HG03103 (cell line): ENCODE data around the gene PHF21A.

ENCODE experiments used
- ATAC-seq: cut with Tn5 transposase; IDR thresholded peaks from one replicate; pipeline ENCODE4 v1.9.1; 2021; ENCODE audit warnings: low read depth; ENCODE audit not compliant: unreplicated experiment

Gene PHF21A

GRCh38 chr11:46099963-46100316 lies 21.3 kb downstream of the PHF21A start:
- ATAC-seq: no peak

GRCh38 chr11:46090375-46090774 lies 30.9 kb downstream of the PHF21A start:
- no peak for ATAC-seq

- ATAC-seq: no peak
These were observed 41.6 kb downstream of the PHF21A start for GRCh38 chr11:46079662-46080061.

- ATAC-seq: no peak
These were observed 45.3 kb downstream of the PHF21A start for GRCh38 chr11:46075928-46076327.

GRCh38 chr11:46075168-46075567 lies 46.1 kb downstream of the PHF21A start:
- no peak for ATAC-seq

- no peak for ATAC-seq
These were observed 47.6 kb downstream of the PHF21A start for GRCh38 chr11:46073632-46074031.

- no peak for ATAC-seq
These were observed 48.9 kb downstream of the PHF21A start for GRCh38 chr11:46072172-46072964.

GRCh38 chr11:46071091-46071490 lies 50.2 kb downstream of the PHF21A start:
- ATAC-seq: no peak

GRCh38 chr11:46069595-46069994 lies 51.7 kb downstream of the PHF21A start:
- ATAC-seq: no peak

GRCh38 chr11:46066335-46066734 lies 54.9 kb downstream of the PHF21A start:
- ATAC-seq: no peak

GRCh38 chr11:46065681-46066080 lies 55.6 kb downstream of the PHF21A start:
- ATAC-seq: no peak

- no peak for ATAC-seq
These were observed 57.0 kb downstream of the PHF21A start for GRCh38 chr11:46064221-46064620.

GRCh38 chr11:46063138-46063537 lies 58.1 kb downstream of the PHF21A start:
- no peak for ATAC-seq

- no peak for ATAC-seq
These were observed 61.2 kb downstream of the PHF21A start for GRCh38 chr11:46060013-46060412.

GRCh38 chr11:46057489-46057888 lies 63.8 kb downstream of the PHF21A start:
- ATAC-seq: no peak

GRCh38 chr11:46055371-46055770 lies 65.9 kb downstream of the PHF21A start:
- ATAC-seq: no peak

- no peak for ATAC-seq
These were observed 70.2 kb downstream of the PHF21A start for GRCh38 chr11:46051102-46051501.

GRCh38 chr11:46050662-46051061 lies 70.6 kb downstream of the PHF21A start:
- no peak for ATAC-seq

- no peak for ATAC-seq
These were observed 71.2 kb downstream of the PHF21A start for GRCh38 chr11:46050003-46050461.

- ATAC-seq: no peak
These were observed 71.8 kb downstream of the PHF21A start for GRCh38 chr11:46049325-46049897.

- no peak for ATAC-seq
These were observed 73.1 kb downstream of the PHF21A start for GRCh38 chr11:46048198-46048597.

- no peak for ATAC-seq
These were observed 73.7 kb downstream of the PHF21A start for GRCh38 chr11:46047520-46047919.
